Activated T-cell treated with anti-CD3 and anti-CD28 coated beads for 24 hours (primary cell): Measurements from ENCODE around the gene MTERF4.
"Not testable (repeated sequence)": the region's sequence is repeated elsewhere in the genome, so short reads cannot be mapped to it uniquely, and the experiment has no call there.

Experiments
- DNase-seq: peaks from one replicate; pipeline ENCODE4 v3.0.0-alpha.2; 2020; ENCODE audit warnings: low read depth

The MTERF4 gene

GRCh38 chr2:241110607-241111439 lies 8.7 kb upstream of the MTERF4 start:
- DNase-seq, result no peak

- no peak for DNase-seq
Observed at GRCh38 chr2:241110089-241110606, 8.1 kb upstream of the MTERF4 start.

DNA sequence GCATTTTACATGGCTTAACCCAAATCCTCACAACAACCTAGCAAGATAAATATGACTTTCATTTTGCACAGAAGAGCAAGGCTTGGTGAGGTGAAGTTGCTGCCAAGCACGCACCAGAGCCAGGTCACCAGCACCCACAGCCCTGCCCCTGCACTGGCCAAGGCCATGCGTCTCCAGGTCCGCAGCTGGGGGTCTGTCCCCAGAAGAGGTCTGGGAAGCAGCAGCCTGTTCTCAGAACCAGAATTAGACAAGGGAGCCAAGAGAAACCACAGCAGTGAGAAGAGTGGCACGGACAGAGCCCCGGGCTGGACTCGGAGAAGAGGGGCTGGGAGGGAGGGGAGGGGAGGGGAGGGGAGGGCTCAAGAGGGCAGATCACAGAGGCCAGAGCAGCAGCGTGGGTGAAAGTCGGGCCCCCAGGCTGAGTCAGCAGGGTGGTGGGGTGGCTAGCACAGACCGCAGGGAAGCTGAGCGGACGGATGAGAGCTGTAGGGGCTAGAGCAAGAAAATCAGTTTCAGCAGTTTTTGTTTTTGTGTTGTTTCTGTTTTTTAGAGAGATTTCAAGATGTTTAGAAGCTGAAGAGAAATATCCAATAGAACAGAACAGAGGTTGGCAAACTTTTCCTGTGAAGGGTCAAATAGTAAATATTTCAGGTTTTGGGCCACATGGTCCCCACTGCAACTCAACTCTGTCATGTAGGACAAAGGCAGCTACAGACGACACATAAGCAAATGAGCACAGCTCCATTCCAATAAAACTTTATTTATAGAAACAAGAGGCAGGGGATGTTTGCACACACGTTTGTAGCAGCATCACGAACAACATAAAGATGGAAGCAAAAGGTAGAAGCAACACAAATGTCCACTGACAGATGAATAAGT lies 7.4 kb upstream of the MTERF4 start:
- no peak for DNase-seq

GRCh38 chr2:241108271-241109209 lies 6.5 kb upstream of the MTERF4 start:
- DNase-seq, result no peak

DNA sequence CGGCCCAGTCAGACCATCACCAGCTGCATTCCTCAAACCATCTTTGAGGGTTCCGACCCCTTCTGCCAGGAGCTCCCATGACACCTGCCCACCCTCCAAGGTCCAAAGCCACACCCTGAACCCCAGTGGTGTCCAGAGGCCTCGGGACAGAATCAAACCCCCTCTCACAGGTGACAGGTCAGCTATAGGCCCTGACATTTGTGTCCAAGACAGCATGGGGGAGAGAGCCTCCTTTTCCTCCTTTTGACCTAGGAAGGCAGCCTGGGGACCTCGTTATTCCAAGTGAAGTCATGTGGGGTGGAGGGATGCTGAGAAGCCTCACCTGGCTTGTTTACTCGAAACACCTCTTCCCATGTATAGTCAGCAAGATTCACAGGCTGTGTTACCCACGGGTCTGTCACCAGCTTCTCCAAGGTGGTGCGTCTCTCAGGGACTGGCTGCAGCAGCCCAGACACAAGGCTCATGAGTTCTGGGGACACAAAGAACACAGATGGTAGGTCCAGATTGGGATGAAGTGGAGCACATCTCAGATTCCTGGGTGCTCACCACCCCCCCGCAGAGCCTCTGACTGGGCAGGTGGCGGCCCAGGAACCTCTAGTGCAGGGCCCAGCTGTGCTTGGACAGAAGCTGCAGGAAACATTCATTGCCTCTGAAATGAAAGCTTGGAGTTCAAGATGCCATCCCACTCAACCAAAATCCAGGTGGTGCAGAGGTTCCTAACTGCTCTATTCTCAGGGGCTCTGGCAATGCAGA lies 5.1 kb upstream of the MTERF4 start:
- no peak for DNase-seq

DNA sequence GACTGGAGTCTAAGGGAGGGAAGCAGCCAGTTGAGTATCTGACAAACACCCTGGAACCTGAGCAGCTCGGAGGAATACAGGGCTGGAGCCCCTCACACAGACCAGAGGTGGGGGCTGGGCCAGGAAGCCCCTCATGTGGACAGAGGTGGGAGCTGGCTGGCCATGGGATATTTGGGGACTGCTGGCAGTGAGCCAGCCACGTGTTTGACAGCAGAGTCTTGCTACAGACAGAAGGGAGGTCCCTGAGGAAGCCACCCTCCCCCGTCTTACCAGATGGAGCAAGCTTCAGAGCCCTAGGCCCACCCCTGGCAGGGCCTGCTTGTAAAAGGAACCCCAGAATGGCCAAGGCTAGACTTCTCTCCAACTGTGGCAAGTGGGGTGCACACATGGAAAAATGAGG lies 3.6 kb upstream of the MTERF4 start:
- no peak for DNase-seq

DNA sequence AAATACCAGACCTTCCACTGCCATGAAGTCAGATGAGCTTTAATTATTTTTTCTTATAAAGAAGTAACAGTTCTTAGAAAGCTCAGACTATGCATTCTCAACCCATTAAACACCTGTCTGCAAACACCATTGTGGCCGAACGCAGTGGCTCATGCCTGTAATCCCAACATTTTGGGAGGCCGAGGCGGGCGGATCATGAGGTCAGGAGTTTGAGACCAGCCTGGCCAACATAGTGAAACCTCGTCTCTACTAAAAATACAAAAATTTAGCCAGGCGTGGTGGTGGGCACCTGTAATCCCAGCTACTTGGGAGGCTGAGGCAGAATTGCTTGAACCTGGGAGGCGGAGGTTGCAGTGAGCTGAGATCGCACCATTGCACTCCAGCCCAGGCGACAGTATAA lies 2.5 kb upstream of the MTERF4 start:
- DNase-seq, result not testable (repeated sequence)

DNA sequence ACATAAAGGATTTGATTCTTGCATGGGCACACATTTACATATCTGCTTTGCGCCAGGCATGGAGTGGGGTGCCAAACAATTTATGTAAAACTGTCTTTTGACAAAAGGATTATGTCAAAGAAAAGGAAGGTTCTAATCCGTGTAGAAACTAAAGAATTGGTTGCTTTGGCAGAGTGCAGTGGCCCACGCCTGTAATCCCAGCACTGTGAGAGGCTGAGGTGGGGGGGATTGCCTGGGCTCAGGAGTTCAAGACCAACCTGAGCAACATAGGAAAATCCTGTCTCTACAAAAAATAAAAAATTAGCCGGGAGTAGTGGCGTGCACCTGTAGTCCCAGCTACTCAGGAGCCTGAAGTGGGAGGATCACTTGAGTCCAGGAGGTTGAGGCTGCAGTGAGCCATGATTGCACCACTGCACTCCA lies 1.1 kb upstream of the MTERF4 start:
- no peak for DNase-seq

- no peak for DNase-seq
Observed at GRCh38 chr2:241099246-241099645, 2.8 kb downstream of the MTERF4 start.

GRCh38 chr2:241096979-241097378 lies 5.1 kb downstream of the MTERF4 start:
- DNase-seq, result no peak

DNA sequence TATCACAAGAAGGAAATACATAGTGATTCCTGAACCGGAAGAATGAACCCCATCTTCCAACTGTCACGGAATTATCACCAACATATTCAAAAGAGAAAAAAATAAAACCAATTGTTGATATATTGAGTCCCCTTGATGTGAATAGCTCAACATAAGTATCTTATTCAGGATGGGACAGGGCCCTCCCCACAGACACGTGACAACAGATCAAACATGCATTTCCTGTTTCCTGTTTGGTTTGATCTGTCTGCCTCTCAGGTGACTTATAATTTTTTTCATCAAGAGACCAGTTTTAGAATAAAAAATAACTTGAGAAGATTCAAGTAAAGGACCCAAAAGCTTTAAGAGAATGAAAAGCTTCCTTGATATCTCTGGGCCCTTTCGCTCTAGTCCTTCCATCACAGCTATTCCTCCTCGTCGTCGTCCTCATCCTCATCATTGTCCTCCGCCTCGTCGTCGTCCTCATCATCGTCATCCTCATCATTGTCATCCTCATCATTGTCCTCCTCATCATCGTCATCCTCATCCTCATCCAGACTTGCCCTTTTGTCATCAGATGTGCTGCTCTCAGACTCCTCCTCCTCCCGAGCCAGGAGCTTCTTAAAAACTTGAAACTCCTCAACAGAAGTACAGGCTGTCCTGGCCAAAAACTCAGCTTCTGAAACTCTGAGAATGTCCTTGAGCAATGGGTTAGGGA lies 6.3 kb downstream of the MTERF4 start:
- no peak for DNase-seq

- no peak for DNase-seq
Observed at GRCh38 chr2:241094924-241095420, 7.1 kb downstream of the MTERF4 start.

GRCh38 chr2:241094172-241094571 lies 7.9 kb downstream of the MTERF4 start:
- DNase-seq, result no peak

DNA sequence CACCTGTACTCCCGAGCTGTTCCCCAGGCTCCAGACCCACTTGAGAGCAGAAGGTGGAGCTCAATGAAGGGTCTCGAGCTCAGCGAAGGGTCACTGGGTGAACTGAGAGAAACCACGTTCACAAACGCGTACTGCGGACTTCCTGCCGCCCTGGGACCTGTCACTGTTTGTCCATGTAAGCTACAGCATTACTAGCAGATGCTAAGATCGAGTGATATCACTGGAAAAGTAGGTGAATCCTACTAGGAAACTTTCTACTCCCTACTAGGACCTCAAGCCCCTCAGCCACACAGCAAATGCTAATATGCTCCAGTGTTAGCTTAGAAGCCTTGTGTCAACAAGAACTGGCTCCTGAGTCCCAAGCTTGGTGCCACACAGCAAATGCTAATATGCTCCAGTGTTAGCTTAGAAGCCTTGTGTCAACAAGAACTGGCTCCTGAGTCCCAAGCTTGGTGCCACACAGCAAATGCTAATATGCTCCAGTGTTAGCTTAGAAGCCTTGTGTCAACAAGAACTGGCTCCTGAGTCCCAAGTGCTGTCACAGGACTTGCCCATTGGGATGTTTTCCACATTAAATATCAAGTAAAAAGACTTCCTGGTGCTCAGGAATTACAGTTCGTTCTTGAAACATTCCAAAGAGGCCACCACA lies 8.8 kb downstream of the MTERF4 start:
- DNase-seq, result not testable (repeated sequence)

- DNase-seq, result no peak
Observed at GRCh38 chr2:241092677-241093076, 9.4 kb downstream of the MTERF4 start.

- no peak for DNase-seq
Observed at GRCh38 chr2:241091734-241092445, 10.2 kb downstream of the MTERF4 start.

GRCh38 chr2:241091201-241091600 lies 10.9 kb downstream of the MTERF4 start:
- no peak for DNase-seq

DNA sequence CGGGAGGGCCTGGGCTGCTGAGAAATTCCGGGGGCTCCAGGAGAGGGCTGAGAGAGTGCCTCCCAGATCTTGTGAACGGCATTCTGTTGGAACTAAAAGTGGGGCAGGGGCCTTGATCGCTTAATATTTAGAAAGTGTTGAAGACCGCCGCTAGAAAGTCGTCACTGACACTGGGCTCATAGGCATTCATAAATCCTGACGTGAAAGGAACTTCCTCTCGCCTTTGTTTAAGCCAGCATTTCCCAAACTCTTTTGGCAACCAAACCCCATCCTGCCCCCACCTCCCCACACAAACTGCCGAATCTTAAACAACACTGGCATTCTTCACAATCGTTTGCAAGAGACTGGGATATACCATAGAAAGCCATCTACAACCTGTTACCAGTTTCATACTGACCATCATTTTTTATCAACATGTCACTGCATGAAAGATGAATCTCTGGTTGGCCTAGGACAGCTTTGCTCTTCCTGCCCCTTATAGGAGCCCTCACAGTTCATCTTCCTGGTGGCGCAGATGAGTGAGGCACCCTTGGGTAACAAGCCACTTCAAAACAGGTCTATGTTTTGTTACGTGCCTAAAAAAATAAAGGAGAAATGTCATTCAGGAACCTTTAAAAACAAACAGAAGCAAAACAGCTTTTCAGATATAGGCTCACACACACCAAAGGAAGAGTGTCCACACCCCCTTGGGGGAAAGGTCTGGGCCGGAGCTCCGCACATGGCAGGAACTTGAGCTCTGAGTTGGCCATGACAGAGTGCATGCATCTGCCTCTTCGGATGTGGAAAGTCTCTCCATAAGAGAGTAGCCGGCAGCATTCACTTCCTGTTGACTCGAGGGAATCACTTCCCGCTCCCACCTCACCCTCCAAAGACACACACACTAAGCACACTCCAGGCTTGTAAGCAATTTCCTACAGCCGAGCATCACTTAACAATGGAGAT lies 13.0 kb downstream of the MTERF4 start:
- no peak for DNase-seq
